SU-DHL-6 (cell line): ENCODE results near the gene MBNL1.

Experiments
- CTCF ChIP-seq: fragments of 200-600 bp; sonication (generic); IDR thresholded peaks from one replicate; pipeline ENCODE4 v1.5.1; 2017; ENCODE audit warnings: antibody characterized with exemption, mild to moderate bottlenecking, low read length, moderate library complexity; ENCODE audit not compliant: insufficient read depth, poor library complexity, severe bottlenecking
- EZH2phosphoT487 ChIP-seq: fragments of 200-600 bp; sonication (generic), shearing (Covaris generic); conservative IDR thresholded peaks from 2 replicates; pipeline ENCODE4 v1.6.1; 2018; ENCODE audit warnings: mild to moderate bottlenecking, antibody characterized with exemption, low read length, moderate library complexity, mixed read lengths

- TF ChIP-seq EZH2phosphoT487 (no peak), CTCF (no peak)
Observed at GRCh38 chr3:152291238-152291637, 22.5 kb downstream of the MBNL1 start.
